ENCODE data around the gene HIBADH. TPM values are rescaled to one million over a fixed set of nuclear protein-coding genes. Genes with fewer than 3 reads are reported as not detected.

HIBADH gene
- polyA plus RNA-seq, 2 of the 4 experiments (the other 2 are of a cell fraction) = 49.5 to 118 TPM

- Histone ChIP-seq H3K27ac (no peak overlapping the region), H3K9me3 (no peaks in the 10 kb centered on the region), H3K4me3 (no peak overlapping the region), H3K4me1 (no peaks in the 10 kb centered on the region), H3K4me2 (no peak overlapping the region)
- ChIA-PET POLR2A (no interaction called here), CTCF (interaction anchor here (1.0 kb wide), 1 partner anchor 327 kb away, joined by 3 read pairs; no protein-coding TSS in a partner anchor)
- FAIRE-seq (no peak), DNase-seq (ENCODE audit: low read depth in 1 of 2, low spot score in 1 of 2) (no peak), ATAC-seq (no peak)
- TF ChIP-seq ZNF302 (CRISPR knock-in tag; IDR thresholded peaks at IDR 0.05) = no peak
- no peak for TF ChIP-seq HOXB5 (CRISPR knock-in tag; IDR thresholded peaks at IDR 0.05)
- no peak for TF ChIP-seq TP53 (CRISPR knock-in tag; IDR thresholded peaks at IDR 0.05)
- TF ChIP-seq BHLHE40 (IDR thresholded peaks at IDR 0.05; ENCODE audit: low read depth, low read length) = no peak
- no peak for TF ChIP-seq SMC3 (IDR thresholded peaks at IDR 0.05)
- TF ChIP-seq HES2 (IDR thresholded peaks at IDR 0.05) = no peak
- TF ChIP-seq PHF8 (IDR thresholded peaks at IDR 0.05; ENCODE audit: borderline replicate concordance, low read depth) = no peak
- no peak for TF ChIP-seq MYC (IDR thresholded peaks at IDR 0.05; ENCODE audit: borderline replicate concordance, low read length)
- no peak for TF ChIP-seq ZFP36 (IDR thresholded peaks at IDR 0.05; ENCODE audit: borderline replicate concordance, partially characterized antibody)
- TF ChIP-seq ZC3H11A (IDR thresholded peaks at IDR 0.05) = no peak
- TF ChIP-seq ZSCAN20 (CRISPR knock-in tag; IDR thresholded peaks at IDR 0.05) = no peak
- TF ChIP-seq HEYL (CRISPR knock-in tag; IDR thresholded peaks at IDR 0.05) = no peak
Observed at GRCh38 chr7:27523321-27523720, 139.4 kb downstream of the HIBADH start.

- CTCF ChIA-PET = interaction anchor here (0.6 kb wide), 1 partner anchor 148 kb away, joined by 4 read pairs; no protein-coding TSS in a partner anchor
- Histone ChIP-seq H3K27ac (no peak overlapping the region), H3K9me3 (no peaks in the 10 kb centered on the region), H3K4me2 (no peak overlapping the region), H3K4me1 (no peaks in the 10 kb centered on the region), H3K4me3 (no peak overlapping the region)
- POLR2A ChIA-PET = no interaction called here
- WGBS (ENCODE audit: missing lambda C conversion rate) = 91% methylated on average over 2 of the region's 2 CpGs
- ATAC-seq (no peak), FAIRE-seq (no peak), DNase-seq (ENCODE audit: low read depth in 1 of 2, low spot score in 1 of 2) (no peak)
- TF ChIP-seq, protein P1, sequence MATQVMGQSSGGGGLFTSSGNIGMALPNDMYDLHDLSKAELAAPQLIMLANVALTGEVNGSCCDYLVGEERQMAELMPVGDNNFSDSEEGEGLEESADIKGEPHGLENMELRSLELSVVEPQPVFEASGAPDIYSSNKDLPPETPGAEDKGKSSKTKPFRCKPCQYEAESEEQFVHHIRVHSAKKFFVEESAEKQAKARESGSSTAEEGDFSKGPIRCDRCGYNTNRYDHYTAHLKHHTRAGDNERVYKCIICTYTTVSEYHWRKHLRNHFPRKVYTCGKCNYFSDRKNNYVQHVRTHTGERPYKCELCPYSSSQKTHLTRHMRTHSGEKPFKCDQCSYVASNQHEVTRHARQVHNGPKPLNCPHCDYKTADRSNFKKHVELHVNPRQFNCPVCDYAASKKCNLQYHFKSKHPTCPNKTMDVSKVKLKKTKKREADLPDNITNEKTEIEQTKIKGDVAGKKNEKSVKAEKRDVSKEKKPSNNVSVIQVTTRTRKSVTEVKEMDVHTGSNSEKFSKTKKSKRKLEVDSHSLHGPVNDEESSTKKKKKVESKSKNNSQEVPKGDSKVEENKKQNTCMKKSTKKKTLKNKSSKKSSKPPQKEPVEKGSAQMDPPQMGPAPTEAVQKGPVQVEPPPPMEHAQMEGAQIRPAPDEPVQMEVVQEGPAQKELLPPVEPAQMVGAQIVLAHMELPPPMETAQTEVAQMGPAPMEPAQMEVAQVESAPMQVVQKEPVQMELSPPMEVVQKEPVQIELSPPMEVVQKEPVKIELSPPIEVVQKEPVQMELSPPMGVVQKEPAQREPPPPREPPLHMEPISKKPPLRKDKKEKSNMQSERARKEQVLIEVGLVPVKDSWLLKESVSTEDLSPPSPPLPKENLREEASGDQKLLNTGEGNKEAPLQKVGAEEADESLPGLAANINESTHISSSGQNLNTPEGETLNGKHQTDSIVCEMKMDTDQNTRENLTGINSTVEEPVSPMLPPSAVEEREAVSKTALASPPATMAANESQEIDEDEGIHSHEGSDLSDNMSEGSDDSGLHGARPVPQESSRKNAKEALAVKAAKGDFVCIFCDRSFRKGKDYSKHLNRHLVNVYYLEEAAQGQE (IDR thresholded peaks at IDR 0.05) = no peak
- TF ChIP-seq NR3C1 (IDR thresholded peaks at IDR 0.05) (no peak), ELK1 (IDR thresholded peaks at IDR 0.05; ENCODE audit: low read depth, low read length) (no peak), SREBF2 (IDR thresholded peaks at IDR 0.05) (no peak), EP300 (IDR thresholded peaks at IDR 0.05) (no peak), FOSB (CRISPR knock-in tag; IDR thresholded peaks at IDR 0.05) (no peak), TP53 (CRISPR knock-in tag; IDR thresholded peaks at IDR 0.05) (no peak), RNF2 (IDR thresholded peaks at IDR 0.05; ENCODE audit: borderline replicate concordance, low read depth) (no peak), RCOR1 (IDR thresholded peaks at IDR 0.05; ENCODE audit: low read depth, low read length) (no peak), CEBPB (IDR thresholded peaks at IDR 0.05) (no peak), PBX3 (IDR thresholded peaks at IDR 0.05) (no peak)
Observed at GRCh38 chr7:27522566-27522965, 140.1 kb downstream of the HIBADH start.

Measured in A549 (cell line).